PC-9 (cell line): Measurements from ENCODE around the gene ELOA2.
"Not testable (repeated sequence)": the region's sequence is repeated elsewhere in the genome, so short reads cannot be mapped to it uniquely, and the experiment has no call there.

Experiments used
- EZH2 ChIP-seq: fragments of 200-600 bp; sonication (generic); IDR thresholded peaks from 2 replicates; pipeline ENCODE4 v1.8.0; 2017; ENCODE audit warnings: antibody characterized with exemption, low read depth
- TF ChIP-seq, protein P1 (sequence below): fragments of 200-600 bp; sonication (generic); conservative IDR thresholded peaks from 2 replicates; pipeline ENCODE4 v1.6.1; 2017; ENCODE audit warnings: mixed run types, antibody characterized with exemption, mild to moderate bottlenecking, moderate library complexity

DNA sequence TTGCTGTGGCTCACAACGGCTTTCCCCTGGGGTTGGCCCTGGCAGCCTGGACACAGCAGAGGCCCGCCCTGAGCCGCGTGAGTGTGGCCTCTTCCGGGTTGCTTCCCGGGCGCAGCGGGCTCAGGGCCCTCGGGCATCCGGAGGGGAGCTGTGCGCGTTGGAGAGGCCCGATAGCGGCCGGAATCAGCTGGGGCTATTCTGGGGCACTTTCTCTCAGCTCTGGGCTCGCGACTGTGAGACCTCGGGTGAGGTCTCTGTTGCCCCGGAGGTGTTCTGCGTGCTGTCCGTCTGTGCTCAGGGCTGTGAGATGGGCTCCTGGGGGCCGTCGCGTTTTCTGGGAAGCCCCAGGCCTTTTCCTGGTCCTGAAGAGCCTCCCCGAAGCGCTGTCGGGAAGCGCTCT, 830 bp downstream of the ELOA2 start:
- TF ChIP-seq, protein P1, sequence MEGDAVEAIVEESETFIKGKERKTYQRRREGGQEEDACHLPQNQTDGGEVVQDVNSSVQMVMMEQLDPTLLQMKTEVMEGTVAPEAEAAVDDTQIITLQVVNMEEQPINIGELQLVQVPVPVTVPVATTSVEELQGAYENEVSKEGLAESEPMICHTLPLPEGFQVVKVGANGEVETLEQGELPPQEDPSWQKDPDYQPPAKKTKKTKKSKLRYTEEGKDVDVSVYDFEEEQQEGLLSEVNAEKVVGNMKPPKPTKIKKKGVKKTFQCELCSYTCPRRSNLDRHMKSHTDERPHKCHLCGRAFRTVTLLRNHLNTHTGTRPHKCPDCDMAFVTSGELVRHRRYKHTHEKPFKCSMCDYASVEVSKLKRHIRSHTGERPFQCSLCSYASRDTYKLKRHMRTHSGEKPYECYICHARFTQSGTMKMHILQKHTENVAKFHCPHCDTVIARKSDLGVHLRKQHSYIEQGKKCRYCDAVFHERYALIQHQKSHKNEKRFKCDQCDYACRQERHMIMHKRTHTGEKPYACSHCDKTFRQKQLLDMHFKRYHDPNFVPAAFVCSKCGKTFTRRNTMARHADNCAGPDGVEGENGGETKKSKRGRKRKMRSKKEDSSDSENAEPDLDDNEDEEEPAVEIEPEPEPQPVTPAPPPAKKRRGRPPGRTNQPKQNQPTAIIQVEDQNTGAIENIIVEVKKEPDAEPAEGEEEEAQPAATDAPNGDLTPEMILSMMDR: not testable (repeated sequence)
- TF ChIP-seq EZH2: not testable (repeated sequence)
